Measurements from ENCODE around the gene EML5.
"Not testable (repeated sequence)": the region's sequence is repeated elsewhere in the genome, so short reads cannot be mapped to it uniquely, and the experiment has no call there.

The EML5 gene

GRCh38 chr14:88790501-88791251 is 2.1 kb downstream of the EML5 start:
- H3K4me3 ChIP-seq (ENCODE audit: low read depth, low read length) = no peak overlapping the region

DNA sequence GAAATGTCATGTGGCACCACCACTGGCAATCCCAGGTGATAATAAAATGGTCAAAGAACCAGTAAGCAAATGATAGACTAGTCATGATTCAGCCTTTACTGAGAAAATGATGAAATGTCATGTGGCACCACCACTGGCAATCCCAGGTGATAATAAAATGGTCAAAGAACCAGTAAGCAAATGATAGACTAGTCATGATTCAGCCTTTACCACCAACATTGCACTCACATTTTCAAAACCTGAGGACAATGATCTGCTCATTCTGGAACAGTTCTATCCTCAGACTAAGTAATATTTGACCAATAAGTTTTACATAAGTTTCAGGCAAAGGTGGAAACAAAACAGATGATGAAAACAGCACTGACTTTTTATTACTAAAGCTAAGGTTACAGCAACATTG is 3.2 kb downstream of the EML5 start:
- not testable (repeated sequence) for H3K4me3 ChIP-seq (ENCODE audit: low read depth, low read length)

More at GRCh38 chr14:88790501-88791251, 2.1 kb downstream of the EML5 start:
- TF ChIP-seq, protein P1, sequence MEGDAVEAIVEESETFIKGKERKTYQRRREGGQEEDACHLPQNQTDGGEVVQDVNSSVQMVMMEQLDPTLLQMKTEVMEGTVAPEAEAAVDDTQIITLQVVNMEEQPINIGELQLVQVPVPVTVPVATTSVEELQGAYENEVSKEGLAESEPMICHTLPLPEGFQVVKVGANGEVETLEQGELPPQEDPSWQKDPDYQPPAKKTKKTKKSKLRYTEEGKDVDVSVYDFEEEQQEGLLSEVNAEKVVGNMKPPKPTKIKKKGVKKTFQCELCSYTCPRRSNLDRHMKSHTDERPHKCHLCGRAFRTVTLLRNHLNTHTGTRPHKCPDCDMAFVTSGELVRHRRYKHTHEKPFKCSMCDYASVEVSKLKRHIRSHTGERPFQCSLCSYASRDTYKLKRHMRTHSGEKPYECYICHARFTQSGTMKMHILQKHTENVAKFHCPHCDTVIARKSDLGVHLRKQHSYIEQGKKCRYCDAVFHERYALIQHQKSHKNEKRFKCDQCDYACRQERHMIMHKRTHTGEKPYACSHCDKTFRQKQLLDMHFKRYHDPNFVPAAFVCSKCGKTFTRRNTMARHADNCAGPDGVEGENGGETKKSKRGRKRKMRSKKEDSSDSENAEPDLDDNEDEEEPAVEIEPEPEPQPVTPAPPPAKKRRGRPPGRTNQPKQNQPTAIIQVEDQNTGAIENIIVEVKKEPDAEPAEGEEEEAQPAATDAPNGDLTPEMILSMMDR (IDR thresholded peaks at IDR 0.05; ENCODE audit: low read depth, low read length) = no peak

GRCh38 chr14:88786715-88787114 is 6.0 kb downstream of the EML5 start:
- H3K4me3 ChIP-seq (ENCODE audit: low read depth, low read length) = no peak overlapping the region
- TF ChIP-seq, protein P1 (IDR thresholded peaks at IDR 0.05; ENCODE audit: low read depth, low read length) = no peak

GRCh38 chr14:88785911-88786310 is 6.8 kb downstream of the EML5 start:
- TF ChIP-seq, protein P1 (IDR thresholded peaks at IDR 0.05; ENCODE audit: low read depth, low read length) = no peak
- no peak overlapping the region for H3K4me3 ChIP-seq (ENCODE audit: low read depth, low read length)

- TF ChIP-seq, protein P1 (IDR thresholded peaks at IDR 0.05; ENCODE audit: low read depth, low read length) = no peak
- H3K4me3 ChIP-seq (ENCODE audit: low read depth, low read length) = no peak overlapping the region
Observed at GRCh38 chr14:88775532-88775931, 17.2 kb downstream of the EML5 start.

GRCh38 chr14:88770736-88771135 is 22.0 kb downstream of the EML5 start:
- TF ChIP-seq, protein P1 (IDR thresholded peaks at IDR 0.05; ENCODE audit: low read depth, low read length) = no peak
- no peak overlapping the region for H3K4me3 ChIP-seq (ENCODE audit: low read depth, low read length)

DNA sequence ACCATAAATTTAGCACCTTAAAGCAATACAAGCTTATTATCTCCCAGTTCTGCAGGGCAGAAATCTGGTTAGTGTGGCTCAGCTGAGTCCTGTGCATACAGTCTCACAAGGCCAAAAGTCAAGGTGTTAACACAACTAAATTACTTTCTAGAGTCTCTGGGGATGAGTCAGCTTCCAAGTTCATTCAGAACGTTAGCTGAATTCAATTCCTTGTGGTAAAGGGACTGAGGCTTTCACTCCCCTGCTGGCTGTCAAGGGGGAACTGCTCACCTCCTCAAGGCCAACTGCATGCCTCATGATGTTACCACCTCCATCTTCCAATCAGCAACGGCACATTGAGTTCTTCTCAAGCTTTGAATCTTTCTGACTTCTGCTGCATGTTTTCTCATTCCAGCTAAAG is 27.6 kb downstream of the EML5 start:
- H3K4me3 ChIP-seq (ENCODE audit: low read depth, low read length) = no peak overlapping the region
- TF ChIP-seq, protein P1 (IDR thresholded peaks at IDR 0.05; ENCODE audit: low read depth, low read length) = no peak

DNA sequence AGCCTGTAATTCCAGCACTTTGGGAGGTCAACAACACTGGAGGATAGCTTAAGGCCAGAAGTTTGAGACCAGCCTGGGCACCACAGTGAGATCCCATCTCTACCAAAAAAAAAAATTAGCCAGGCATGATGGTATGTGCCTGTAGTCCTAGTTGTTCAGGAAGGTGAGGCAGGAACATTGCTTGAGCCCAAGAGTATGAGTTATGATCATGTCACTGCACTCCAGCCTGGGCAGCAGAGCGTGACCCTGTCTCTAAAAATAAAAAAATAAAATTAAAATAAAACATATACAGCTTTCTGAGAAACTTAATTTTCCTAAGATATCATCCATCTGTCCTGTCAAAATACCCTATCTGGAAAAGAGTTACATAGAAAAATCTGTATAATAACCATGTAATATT is 38.9 kb downstream of the EML5 start:
- no peak overlapping the region for H3K4me3 ChIP-seq (ENCODE audit: low read depth, low read length)

More for the DNA sequence above, 38.9 kb downstream of the EML5 start:
- TF ChIP-seq, protein P1 (IDR thresholded peaks at IDR 0.05; ENCODE audit: low read depth, low read length) = no peak

Data from WI38 (cell line).